BLaER1 treated with 17β-estradiol and CSF1 and Interleukin-3, amounts not matched to agents 10 nM and 100 nM (cell line): ENCODE results near the gene C21orf91.
"Not testable (repeated sequence)": the region's sequence is repeated elsewhere in the genome, so short reads cannot be mapped to it uniquely, and the experiment has no call there.

ENCODE experiments used
- H3K27ac ChIP-seq, 11 experiments: shearing (Covaris generic); formaldehyde crosslinking; 2 replicates each; pipeline ENCODE4 v1.8.1; 2022
- H3K27me3 ChIP-seq, 11 experiments: shearing (Covaris generic); formaldehyde crosslinking; 2 replicates each; pipeline ENCODE4 v1.8.1; 2022
- H3K36me3 ChIP-seq, 11 experiments: shearing (Covaris generic); formaldehyde crosslinking; 2 replicates each; pipeline ENCODE4 v1.8.1; 2022
- H3K4me1 ChIP-seq, 10 experiments: shearing (Covaris generic); formaldehyde crosslinking; 2 replicates each; pipeline ENCODE4 v1.8.1; 2022
- H3K4me2 ChIP-seq, 11 experiments: shearing (Covaris generic); formaldehyde crosslinking; 2 replicates each; pipeline ENCODE4 v1.8.1; 2022
- H3K4me3 ChIP-seq, 10 experiments: shearing (Covaris generic); formaldehyde crosslinking; 2 replicates each; pipeline ENCODE4 v1.8.1; 2022
- H3K9ac ChIP-seq, 11 experiments: shearing (Covaris generic); formaldehyde crosslinking; 2 replicates each; pipeline ENCODE4 v1.8.1; 2022
- H3K9me3 ChIP-seq, 11 experiments: shearing (Covaris generic); formaldehyde crosslinking; replicated peaks in 1 of 11; 2 replicates each; pipeline ENCODE4 v1.8.1; 2022
- H4K20me1 ChIP-seq, 11 experiments: shearing (Covaris generic); formaldehyde crosslinking; 2 replicates each; pipeline ENCODE4 v1.8.1; 2022
- Cebpa-rat ChIP-seq, 11 experiments: shearing (Covaris generic); IDR thresholded peaks; 2 replicates each; pipeline ENCODE4 v1.8.1; 2022

The C21orf91 gene

DNA sequence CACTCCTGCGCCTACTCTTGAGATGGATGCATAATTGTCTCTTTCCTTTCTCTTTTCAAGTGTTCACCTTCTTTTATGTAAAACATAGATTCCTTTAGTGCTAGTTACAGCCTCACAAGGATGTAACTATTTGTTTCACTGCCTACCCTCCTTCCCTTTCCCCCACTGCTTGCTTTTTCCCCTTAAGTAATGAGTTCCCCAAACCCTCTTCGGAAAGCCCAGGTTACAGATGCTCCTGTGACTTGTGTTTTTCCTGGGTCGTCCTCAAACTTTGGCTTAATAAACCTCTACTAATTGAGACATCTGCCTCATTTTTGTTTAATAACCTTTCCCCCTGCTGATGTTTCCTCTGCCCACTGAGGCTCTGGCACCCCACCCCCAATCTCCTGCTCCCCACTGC, 39.2 kb downstream of the C21orf91 start:
- Histone ChIP-seq H3K4me2 (peak overlapping the region; percentile 53 to 81 (median 67); a peak in 20 of 22 replicates), H3K4me3 (no peak overlapping the region), H3K27me3 (no peaks in the 10 kb centered on the region), H4K20me1 (no peaks in the 10 kb centered on the region), H3K36me3 (peaks cover 0 to 7% (median 0%) of the 10 kb centered on the region in 11 experiments; a peak in 3 of 22 replicates), H3K9ac (no peak overlapping the region), H3K9me3 (peaks cover 0 to 21% (median 6%) of the 10 kb centered on the region in 11 experiments; a peak in 12 of 22 replicates), H3K27ac (peak overlapping the region in 2 of 11 experiments; percentile 5 to 12; a peak in 2 of 22 replicates), H3K4me1 (peaks cover 35 to 64% (median 49%) of the 10 kb centered on the region in 10 experiments)
- no peak for TF ChIP-seq Cebpa-rat (IDR thresholded peaks at IDR 0.05)

DNA sequence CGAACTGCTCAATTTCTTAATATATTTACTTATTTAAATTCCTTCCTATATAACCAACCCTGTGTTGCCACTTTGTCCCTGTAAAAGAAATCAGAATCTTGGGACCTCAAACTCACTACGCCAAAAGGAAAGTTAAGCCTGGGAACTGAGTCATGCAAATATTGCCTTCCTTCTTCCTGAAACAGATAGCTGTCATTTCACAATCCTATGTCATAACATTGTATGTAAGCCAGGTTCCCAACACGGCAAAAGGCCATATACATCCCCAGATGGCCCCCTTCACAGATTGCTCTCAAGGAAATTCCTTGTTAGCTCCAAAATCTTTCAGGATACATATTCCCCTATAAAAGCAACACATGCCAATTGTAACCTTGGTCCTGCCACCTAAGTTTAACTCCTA, 39.7 kb downstream of the C21orf91 start:
- H3K4me1 ChIP-seq = peaks cover 30 to 59% (median 44%) of the 10 kb centered on the region in 10 experiments
- 0 out of 22 replicates have a peak overlapping the region, but pooled peaks of 1 of the 11 experiments have one; percentile 5 for H3K27ac ChIP-seq

DNA sequence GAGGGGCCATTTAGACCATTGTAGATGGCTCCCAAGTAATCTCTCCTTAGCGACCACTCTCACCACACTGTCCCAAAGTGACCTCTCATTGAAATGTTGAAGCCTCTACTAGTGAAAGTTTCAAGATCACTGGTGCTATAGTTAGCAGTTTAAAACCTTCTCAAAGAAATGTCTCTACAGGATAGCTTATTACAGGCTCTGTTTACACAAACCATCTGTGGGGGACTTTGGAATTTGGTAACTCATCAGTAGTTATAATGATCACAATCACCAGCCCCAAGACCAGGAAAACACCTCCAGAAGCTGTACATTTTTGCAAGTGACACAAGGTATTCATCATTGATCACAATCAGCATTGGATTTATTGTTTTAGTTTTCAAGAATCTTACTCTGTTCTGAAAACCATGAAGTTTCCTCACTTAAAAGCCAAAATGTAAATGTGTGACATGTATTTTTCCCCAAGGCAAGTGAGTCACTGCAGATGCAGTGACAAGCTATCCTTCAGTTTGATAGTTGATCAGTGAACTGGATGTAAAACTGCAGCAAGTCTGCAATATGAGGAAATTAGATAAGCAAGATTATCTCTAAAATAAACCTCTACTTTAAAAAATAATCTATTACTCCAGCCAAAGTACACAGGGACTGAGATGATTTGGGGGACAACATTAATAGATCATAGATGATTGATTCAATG, 41.9 kb downstream of the C21orf91 start:
- Histone ChIP-seq H4K20me1 (no peaks in the 10 kb centered on the region), H3K27me3 (no peaks in the 10 kb centered on the region), H3K27ac (no peak overlapping the region), H3K9me3 (peaks cover 0 to 27% (median 7%) of the 10 kb centered on the region in 11 experiments; a peak in 15 of 22 replicates), H3K36me3 (0 out of 22 replicates have a peak, but pooled peaks cover 0 to 5% (median 0%) of the 10 kb centered on the region in 11 experiments), H3K4me3 (no peak overlapping the region), H3K4me1 (peaks cover 15 to 39% (median 27%) of the 10 kb centered on the region in 10 experiments), H3K4me2 (no peak overlapping the region), H3K9ac (no peak overlapping the region)
- no peak for TF ChIP-seq Cebpa-rat (IDR thresholded peaks at IDR 0.05)

More for the DNA sequence above, 39.7 kb downstream of the C21orf91 start:
- TF ChIP-seq Cebpa-rat (IDR thresholded peaks at IDR 0.05) = no peak; a peak in 1 of 22 replicates
- Histone ChIP-seq H3K36me3 (peaks cover 0 to 7% (median 0%) of the 10 kb centered on the region in 11 experiments; a peak in 2 of 22 replicates), H3K4me3 (no peak overlapping the region), H3K27me3 (no peaks in the 10 kb centered on the region), H3K9me3 (peaks cover 0 to 25% (median 7%) of the 10 kb centered on the region in 11 experiments; a peak in 12 of 22 replicates), H4K20me1 (no peaks in the 10 kb centered on the region), H3K4me2 (peak overlapping the region in 7 of 11 experiments; percentile 53 to 81 (median 67); a peak in 12 of 22 replicates), H3K9ac (no peak overlapping the region)

DNA sequence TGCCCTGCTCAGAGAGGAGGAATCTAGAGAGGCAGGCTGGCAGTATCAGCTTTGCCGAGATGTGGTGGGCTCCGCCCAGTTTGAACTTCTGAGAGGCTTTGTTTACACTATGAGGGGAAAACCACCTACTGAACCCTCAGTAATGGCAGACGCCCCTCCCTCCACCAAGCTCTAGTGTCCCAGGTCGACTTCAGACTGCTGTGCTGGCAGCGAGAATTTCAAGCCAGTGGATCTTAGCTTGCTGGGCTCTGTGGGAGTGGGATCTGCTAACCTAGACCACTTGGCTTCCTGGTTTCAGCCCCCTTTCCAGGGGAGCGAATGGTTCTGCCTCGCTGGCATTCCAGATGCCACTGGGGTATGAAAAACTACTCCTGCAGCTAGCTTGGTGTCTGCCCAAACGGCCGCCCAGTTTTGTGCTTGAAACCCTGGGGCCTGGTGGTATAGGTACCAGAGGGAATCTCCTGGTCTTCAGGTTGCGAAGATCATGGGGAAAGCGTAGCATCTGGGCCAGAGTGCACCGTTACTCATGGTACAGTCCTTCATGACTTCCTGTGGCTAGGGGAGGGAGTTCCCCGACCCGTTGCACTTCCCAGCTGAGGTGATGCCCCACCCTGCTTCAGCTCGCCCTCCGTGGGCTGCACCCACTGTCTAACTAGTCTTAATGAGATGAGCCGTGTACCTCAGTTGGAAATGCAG, 43.6 kb downstream of the C21orf91 start:
- H4K20me1 ChIP-seq = no peaks in the 10 kb centered on the region
- H3K4me2 ChIP-seq = 0 out of 22 replicates have a peak overlapping the region, but pooled peaks of 1 of the 11 experiments have one; percentile 29
- peaks cover 4 to 39% (median 17%) of the 10 kb centered on the region in 11 experiments; a peak in 18 of 22 replicates for H3K9me3 ChIP-seq
- H3K4me1 ChIP-seq = peaks cover 6 to 22% (median 14%) of the 10 kb centered on the region in 10 experiments
- H3K4me3 ChIP-seq = no peak overlapping the region
- no peak overlapping the region for H3K27ac ChIP-seq
- no peaks in the 10 kb centered on the region for H3K36me3 ChIP-seq
- TF ChIP-seq Cebpa-rat (IDR thresholded peaks at IDR 0.05) = no peak
- H3K9ac ChIP-seq = no peak overlapping the region
- no peaks in the 10 kb centered on the region for H3K27me3 ChIP-seq

DNA sequence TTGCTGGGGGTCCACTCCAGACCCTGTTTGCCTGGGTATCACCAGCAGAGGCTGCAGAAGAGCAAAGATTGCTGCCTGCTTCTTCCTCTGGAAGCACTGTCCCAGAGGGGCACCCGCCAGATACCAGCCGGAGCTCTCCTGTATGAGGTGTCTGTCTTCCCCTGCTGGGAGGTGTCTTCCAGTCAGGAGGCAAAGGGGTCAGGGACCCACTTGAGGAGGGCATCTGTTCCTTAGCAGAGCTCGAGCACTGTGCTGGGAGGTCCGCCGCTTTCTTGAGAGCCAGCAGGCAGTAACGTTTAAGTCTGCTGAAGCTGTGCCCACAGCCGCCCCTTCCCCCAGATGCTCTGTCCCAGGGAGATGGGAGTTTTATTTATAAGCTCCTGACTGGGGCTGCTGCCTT, 44.1 kb downstream of the C21orf91 start:
- H3K4me1 ChIP-seq = peaks cover under 1 to 17% (median 8%) of the 10 kb centered on the region in 10 experiments; a peak in 16 of 20 replicates
- H4K20me1 ChIP-seq, H3K4me3 ChIP-seq, H3K27me3 ChIP-seq, H3K36me3 ChIP-seq, H3K9ac ChIP-seq, H3K4me2 ChIP-seq, H3K27ac ChIP-seq: not testable (repeated sequence)
- H3K9me3 ChIP-seq = peaks cover 4 to 37% (median 17%) of the 10 kb centered on the region in 11 experiments; a peak in 18 of 22 replicates

DNA sequence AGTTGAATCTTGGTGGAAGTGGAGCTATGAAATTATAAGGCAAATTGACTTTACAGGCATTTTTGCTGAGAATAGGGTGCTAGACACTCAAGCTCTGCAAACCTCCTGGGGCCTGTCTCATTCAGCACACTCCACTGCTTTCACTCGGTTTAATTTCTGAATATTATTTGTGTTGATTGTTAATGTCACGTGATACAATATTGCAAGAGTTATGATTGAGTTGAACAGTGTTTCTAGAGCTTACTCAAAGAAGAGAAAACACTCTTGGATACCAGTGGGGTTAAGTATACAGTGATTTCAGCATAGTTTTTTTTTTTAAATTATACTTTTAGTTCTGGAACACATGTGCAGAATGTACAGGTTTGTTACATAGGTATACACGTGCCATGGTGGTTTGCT, 49.7 kb downstream of the C21orf91 start:
- H3K4me3 ChIP-seq = no peak overlapping the region
- no peaks in the 10 kb centered on the region for H3K4me1 ChIP-seq
- H3K9me3 ChIP-seq = peaks cover 4 to 14% (median 10%) of the 10 kb centered on the region in 11 experiments; a peak in 16 of 22 replicates
- no peaks in the 10 kb centered on the region for H4K20me1 ChIP-seq
- no peak overlapping the region for H3K4me2 ChIP-seq
- no peaks in the 10 kb centered on the region for H3K36me3 ChIP-seq
- H3K27ac ChIP-seq = no peak overlapping the region
- no peak overlapping the region for H3K9ac ChIP-seq
- H3K27me3 ChIP-seq = no peaks in the 10 kb centered on the region
- no peak for TF ChIP-seq Cebpa-rat (IDR thresholded peaks at IDR 0.05)

DNA sequence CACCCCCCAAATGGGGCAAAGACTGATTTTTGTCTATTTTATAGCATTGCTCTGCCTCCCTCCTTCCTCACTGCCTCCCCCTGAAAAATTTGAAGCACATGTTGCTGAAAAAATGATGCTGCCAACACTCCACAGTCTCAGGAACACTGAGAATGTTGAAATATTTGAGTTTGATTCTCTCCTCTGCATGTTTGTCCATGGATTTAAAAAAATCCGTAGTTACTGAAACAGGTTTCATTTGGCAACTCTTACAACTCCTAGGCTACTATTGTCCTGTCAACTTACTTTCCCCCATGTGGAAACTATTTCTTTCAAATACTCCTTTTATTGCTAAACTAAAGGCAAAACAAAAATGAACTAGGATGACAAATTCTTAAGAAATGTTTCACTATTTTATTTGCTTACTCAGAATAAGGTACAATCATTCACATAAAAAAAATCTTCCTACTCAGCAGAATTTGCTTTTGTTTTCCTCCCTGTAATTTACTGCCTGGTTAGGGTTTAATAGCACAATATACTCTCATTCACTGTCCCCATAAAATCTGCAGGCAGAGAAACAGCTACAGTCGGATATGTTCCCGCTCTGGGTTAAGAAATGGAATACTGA, 50.2 kb downstream of the C21orf91 start:
- H3K27ac ChIP-seq = no peak overlapping the region
- H3K4me1 ChIP-seq = no peaks in the 10 kb centered on the region
- no peak overlapping the region for H3K4me3 ChIP-seq
- H3K9ac ChIP-seq = no peak overlapping the region
- peaks cover 4 to 14% (median 10%) of the 10 kb centered on the region in 11 experiments; a peak in 16 of 22 replicates for H3K9me3 ChIP-seq
- no peak for TF ChIP-seq Cebpa-rat (IDR thresholded peaks at IDR 0.05)
- no peaks in the 10 kb centered on the region for H3K36me3 ChIP-seq
- no peaks in the 10 kb centered on the region for H4K20me1 ChIP-seq
- no peak overlapping the region for H3K4me2 ChIP-seq
- H3K27me3 ChIP-seq = no peaks in the 10 kb centered on the region

DNA sequence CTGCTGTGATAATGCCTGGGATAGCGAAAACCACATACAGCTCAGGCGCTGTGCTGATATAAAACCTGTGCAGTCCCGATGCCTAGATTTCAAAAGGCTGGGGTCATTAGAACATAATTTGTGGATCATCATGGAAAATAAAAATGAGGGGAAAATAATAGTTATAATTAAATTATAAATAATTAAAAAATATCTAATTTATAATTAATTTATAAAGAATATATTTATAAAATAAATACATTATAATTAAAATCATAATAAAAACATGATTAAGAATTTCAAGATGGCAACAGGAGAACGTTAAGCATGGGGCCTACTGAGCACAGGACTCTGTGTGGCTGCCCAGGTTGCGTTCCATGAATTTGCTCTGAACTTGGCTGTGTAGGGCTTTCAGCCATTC, 53.9 kb downstream of the C21orf91 start:
- no peaks in the 10 kb centered on the region for H3K36me3 ChIP-seq
- no peak overlapping the region for H3K4me2 ChIP-seq
- H3K4me1 ChIP-seq = no peaks in the 10 kb centered on the region
- H4K20me1 ChIP-seq = no peaks in the 10 kb centered on the region
- H3K9ac ChIP-seq = no peak overlapping the region
- H3K27me3 ChIP-seq = no peaks in the 10 kb centered on the region
- no peaks in the 10 kb centered on the region for H3K9me3 ChIP-seq
- no peak overlapping the region for H3K4me3 ChIP-seq
- no peak overlapping the region for H3K27ac ChIP-seq
- TF ChIP-seq Cebpa-rat (IDR thresholded peaks at IDR 0.05) = no peak
